SK-N-SH (cell line): Measurements from ENCODE around the gene USP10. TPM values are rescaled to one million over a fixed set of nuclear protein-coding genes. Genes with fewer than 3 reads are reported as not detected.

ENCODE experiments used
- CTCF ChIA-PET: fragments of 300-600, 350-600 bp; formaldehyde crosslinking; extraction: SDS; loops from one replicate; lab custom pipeline; 2021; lab: Yijun Ruan, JAX
- POLR2A ChIA-PET: fragments of 350-600 bp; sonication (Branson Sonifier 250); formaldehyde crosslinking; extraction: SDS; loops from one replicate; lab custom pipeline; 2020; ENCODE audit warnings: antibody characterized with exemption, inconsistent platforms; lab: Yijun Ruan, JAX
- DNase-seq: peaks from one replicate; pipeline ENCODE4 v3.0.0; 2012
- H2AFZ ChIP-seq: fragments of 200-600 bp; sonication (generic); 2 replicates; pipeline ENCODE4 v1.8.1; 2016; ENCODE audit warnings: antibody characterized with exemption, mild to moderate bottlenecking, low read depth
- H3F3A ChIP-seq: fragments of 200-600 bp; sonication (generic); replicated peaks from 2 replicates; pipeline ENCODE3; 2016; ENCODE audit warnings: antibody characterized with exemption, mild to moderate bottlenecking; ENCODE audit not compliant: insufficient read depth
- H3K27ac ChIP-seq, 2 experiments: fragments of 200-500 bp in 1 of 2; fragments of 200-600 bp in 1 of 2; sonication (Bioruptor generic) in 1 of 2; sonication (generic), shearing (Covaris generic) in 1 of 2; 2 replicates each; pipeline versions ENCODE4 v1.5.1 to v1.6.1; 2014 to 2016; ENCODE audit warnings: low read depth in 2 of 2, inconsistent platforms in 1 of 2, low read length in 1 of 2, mild to moderate bottlenecking in 1 of 2, mixed read lengths in 1 of 2
- H3K27me3 ChIP-seq: fragments of 200-600 bp; sonication (generic), shearing (Covaris generic); 2 replicates; pipeline ENCODE4 v1.6.1; 2016; ENCODE audit warnings: mixed run types; ENCODE audit not compliant: insufficient read depth
- H3K36me3 ChIP-seq, 2 experiments: fragments of 200-500 bp in 1 of 2; fragments of 200-600 bp in 1 of 2; sonication (Bioruptor generic) in 1 of 2; sonication (generic) in 1 of 2; replicated peaks in 1 of 2; 2 replicates each; pipeline versions ENCODE3 to v1.5.1; 2014 to 2016; ENCODE audit warnings: low read length in 1 of 2, mild to moderate bottlenecking in 1 of 2; ENCODE audit not compliant: insufficient read depth in 2 of 2, control insufficient read depth in 1 of 2
- H3K4me1 ChIP-seq, 2 experiments: fragments of 200-500 bp in 1 of 2; fragments of 200-600 bp in 1 of 2; sonication (Bioruptor generic) in 1 of 2; sonication (generic), shearing (Covaris generic) in 1 of 2; 2 replicates each; pipeline versions ENCODE4 v1.5.1 to v1.6.1; 2014 to 2016; ENCODE audit warnings: low read depth in 1 of 2, low read length in 1 of 2, mixed run types in 1 of 2; ENCODE audit not compliant: insufficient read depth in 2 of 2, control insufficient read depth in 1 of 2
- H3K4me2 ChIP-seq: fragments of 200-600 bp; sonication (generic), shearing (Covaris generic); 2 replicates; pipeline ENCODE4 v1.6.1; 2017; ENCODE audit warnings: mixed run types
- H3K4me3 ChIP-seq, 2 experiments: fragments of 200-500 bp in 1 of 2; fragments of 200-600 bp in 1 of 2; sonication (Bioruptor generic) in 1 of 2; sonication (generic), shearing (Covaris generic) in 1 of 2; 2 replicates each; pipeline versions ENCODE4 v1.5.1 to v1.8.1; 2014 to 2016; ENCODE audit warnings: low read depth in 2 of 2, inconsistent platforms in 1 of 2, low read length in 1 of 2, mild to moderate bottlenecking in 1 of 2, mixed read lengths in 1 of 2, moderate library complexity in 1 of 2
- H3K79me2 ChIP-seq: fragments of 200-600 bp; sonication (generic); 2 replicates; pipeline ENCODE4 v1.8.1; 2017; ENCODE audit warnings: mild to moderate bottlenecking; ENCODE audit not compliant: insufficient read depth
- H3K9ac ChIP-seq: fragments of 200-600 bp; sonication (generic); 2 replicates; pipeline ENCODE4 v1.6.1; 2017; ENCODE audit warnings: mixed run types
- H3K9me2 ChIP-seq: fragments of 200-600 bp; sonication (generic); 2 replicates; pipeline ENCODE4 v1.6.1; 2017; ENCODE audit warnings: mixed run types
- H3K9me3 ChIP-seq: fragments of 200-600 bp; sonication (generic); 2 replicates; pipeline ENCODE4 v1.6.1; 2017; ENCODE audit warnings: mixed run types, mild to moderate bottlenecking, moderate library complexity
- H4K20me1 ChIP-seq: fragments of 200-600 bp; sonication (generic); 2 replicates; pipeline ENCODE4 v1.6.1; 2017; ENCODE audit warnings: mild to moderate bottlenecking, mixed run types; ENCODE audit not compliant: insufficient read depth
- CHD2 ChIP-seq: fragments of 150-350 bp; IDR thresholded peaks from 2 replicates; pipeline ENCODE4 v1.6.1; 2018; ENCODE audit warnings: low read length; ENCODE audit not compliant: partially characterized antibody
- ELF1 ChIP-seq: IDR thresholded peaks from 2 replicates; pipeline ENCODE4 v1.4.0; 2012
- EP300 ChIP-seq, 2 experiments: IDR thresholded peaks; 2 replicates each; pipeline versions ENCODE4 v1.4.0 to v1.6.1; 2012; ENCODE audit warnings: borderline replicate concordance in 1 of 2, low read depth in 1 of 2, low read length in 1 of 2
- EZH2phosphoT487 ChIP-seq: fragments of 200-600 bp; sonication (generic); IDR thresholded peaks from 2 replicates; pipeline ENCODE4 v1.6.1; 2017; ENCODE audit warnings: low read depth, mixed run types, mild to moderate bottlenecking, antibody characterized with exemption, moderate library complexity, borderline replicate concordance
- FOSL2 ChIP-seq: IDR thresholded peaks from 2 replicates; pipeline ENCODE4 v1.4.0; 2012; ENCODE audit warnings: low read depth, mild to moderate bottlenecking, moderate library complexity, borderline replicate concordance
- FOXJ3 ChIP-seq: sonication (generic); formaldehyde crosslinking; IDR thresholded peaks from 2 replicates; pipeline ENCODE4 v1.5.1; 2020; ENCODE audit warnings: mild to moderate bottlenecking, missing genetic modification reagents
- GATA2 ChIP-seq: sonication (generic); formaldehyde crosslinking; IDR thresholded peaks from 2 replicates; pipeline ENCODE4 v1.5.0; 2020; ENCODE audit warnings: mild to moderate bottlenecking, missing genetic modification reagents
- MEF2A ChIP-seq: IDR thresholded peaks from 2 replicates; pipeline ENCODE4 v1.4.0; 2012; ENCODE audit warnings: low read depth, borderline replicate concordance
- MXI1 ChIP-seq: IDR thresholded peaks from 2 replicates; pipeline ENCODE4 v1.6.1; 2012; ENCODE audit warnings: mild to moderate bottlenecking, low read depth, low read length, improper control_type of control experiment
- NFIC ChIP-seq: IDR thresholded peaks from 2 replicates; pipeline ENCODE4 v1.4.0; 2012; ENCODE audit warnings: borderline replicate concordance
- NRF1 ChIP-seq: IDR thresholded peaks from 2 replicates; pipeline ENCODE4 v1.6.1; 2012; ENCODE audit warnings: low read depth, mild to moderate bottlenecking, low read length
- RAD21 ChIP-seq: IDR thresholded peaks from 2 replicates; pipeline ENCODE4 v1.6.1; 2012; ENCODE audit warnings: mild to moderate bottlenecking, low read length
- RCOR1 ChIP-seq: fragments of 150-350 bp; IDR thresholded peaks from 2 replicates; pipeline ENCODE4 v1.6.1; 2017; ENCODE audit warnings: antibody characterized with exemption, low read length
- RFX5 ChIP-seq: IDR thresholded peaks from 2 replicates; pipeline ENCODE4 v1.6.1; 2012; ENCODE audit warnings: mild to moderate bottlenecking, improper control_type of control experiment, low read length
- SMC3 ChIP-seq: IDR thresholded peaks from 2 replicates; pipeline ENCODE4 v1.6.1; 2012; ENCODE audit warnings: low read depth, low read length, improper control_type of control experiment
- TAF1 ChIP-seq: IDR thresholded peaks from 2 replicates; pipeline ENCODE4 v1.6.1; 2012; ENCODE audit warnings: low read depth, mild to moderate bottlenecking, low read length, moderate library complexity, borderline replicate concordance
- TCF12 ChIP-seq: IDR thresholded peaks from 2 replicates; pipeline ENCODE4 v1.4.0; 2012
- YY1 ChIP-seq: IDR thresholded peaks from 2 replicates; pipeline ENCODE4 v1.4.0; 2012; ENCODE audit warnings: low read depth, mild to moderate bottlenecking
- WGBS: methylation state at CpG from one replicate; pipeline ENCODE4 v1.1.6; 2017; ENCODE audit warnings: low lambda C conversion rate; 5-methylcytosine and 5-hydroxymethylcytosine counted together
- polyA plus RNA-seq, 3 experiments: library from polyadenylated mRNA; depleted of rRNA; stranded (reverse); fragments of >200 nt; gene quantifications; 2 replicates each; pipeline ENCODE4 v1.2.3, GENCODE V29; 2012
- TF ChIP-seq, protein P1 (sequence below): IDR thresholded peaks from 2 replicates; pipeline ENCODE4 v1.4.0; 2012; ENCODE audit warnings: low read depth
- TF ChIP-seq, protein P2 (sequence below): fragments of 150-350 bp; IDR thresholded peaks from 2 replicates; pipeline ENCODE4 v1.6.1; 2017; ENCODE audit warnings: antibody characterized with exemption, low read length, low read depth, borderline replicate concordance
- TF ChIP-seq, protein P3 (sequence below): IDR thresholded peaks from 2 replicates; pipeline ENCODE4; 2012
- TF ChIP-seq, protein P4 (sequence below): fragments of 200-600 bp; sonication (generic); IDR thresholded peaks from 2 replicates; pipeline ENCODE4 v1.6.1; 2017; ENCODE audit warnings: antibody characterized with exemption, mild to moderate bottlenecking, moderate library complexity

Gene USP10
- polyA plus RNA-seq, 1 of the 3 experiments (the other 2 are of a cell fraction), result 49.2 TPM

DNA sequence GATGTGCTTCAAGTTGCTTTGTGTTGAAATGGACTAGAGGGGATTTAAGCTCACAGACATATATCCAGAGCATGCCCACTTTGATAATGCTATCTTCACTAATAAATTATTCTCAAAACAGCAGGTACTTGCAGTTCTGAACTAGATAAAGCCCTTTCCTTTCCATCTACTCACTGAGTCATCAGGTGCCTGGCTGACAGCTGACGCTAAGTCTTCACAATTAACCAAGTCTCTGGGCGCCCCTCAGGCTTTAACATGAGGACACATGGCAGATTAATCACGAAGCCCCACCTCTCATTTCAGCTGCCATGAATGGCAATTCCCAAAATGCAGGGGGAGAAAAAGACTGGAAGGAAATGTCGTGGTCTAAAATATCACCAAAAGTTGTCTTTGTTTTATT lies 90.5 kb downstream of the USP10 start:
- H3K9me2 ChIP-seq, result no peaks in the 10 kb centered on the region
- H3K9ac ChIP-seq, result no peak overlapping the region
- no peaks in the 10 kb centered on the region for H3K27me3 ChIP-seq
- H4K20me1 ChIP-seq, result no peaks in the 10 kb centered on the region
- TF ChIP-seq, protein P1, sequence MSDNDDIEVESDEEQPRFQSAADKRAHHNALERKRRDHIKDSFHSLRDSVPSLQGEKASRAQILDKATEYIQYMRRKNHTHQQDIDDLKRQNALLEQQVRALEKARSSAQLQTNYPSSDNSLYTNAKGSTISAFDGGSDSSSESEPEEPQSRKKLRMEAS, result no peak
- TF ChIP-seq CHD2 (no peak), RCOR1 (no peak), TAF1 (no peak), MXI1 (no peak), FOXJ3 (no peak), RAD21 (no peak), ELF1 (no peak), NFIC (no peak), SMC3 (no peak), TCF12 (no peak), EP300 (IDR thresholded peaks at IDR 0.05; ENCODE audit: borderline replicate concordance in 1 of 2, low read depth in 1 of 2, low read length in 1 of 2) (no peak), RFX5 (no peak), MEF2A (no peak), NRF1 (no peak), FOSL2 (no peak), YY1 (no peak)
- TF ChIP-seq, protein P2, sequence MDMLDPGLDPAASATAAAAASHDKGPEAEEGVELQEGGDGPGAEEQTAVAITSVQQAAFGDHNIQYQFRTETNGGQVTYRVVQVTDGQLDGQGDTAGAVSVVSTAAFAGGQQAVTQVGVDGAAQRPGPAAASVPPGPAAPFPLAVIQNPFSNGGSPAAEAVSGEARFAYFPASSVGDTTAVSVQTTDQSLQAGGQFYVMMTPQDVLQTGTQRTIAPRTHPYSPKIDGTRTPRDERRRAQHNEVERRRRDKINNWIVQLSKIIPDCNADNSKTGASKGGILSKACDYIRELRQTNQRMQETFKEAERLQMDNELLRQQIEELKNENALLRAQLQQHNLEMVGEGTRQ, result no peak
- TF ChIP-seq, protein P3, sequence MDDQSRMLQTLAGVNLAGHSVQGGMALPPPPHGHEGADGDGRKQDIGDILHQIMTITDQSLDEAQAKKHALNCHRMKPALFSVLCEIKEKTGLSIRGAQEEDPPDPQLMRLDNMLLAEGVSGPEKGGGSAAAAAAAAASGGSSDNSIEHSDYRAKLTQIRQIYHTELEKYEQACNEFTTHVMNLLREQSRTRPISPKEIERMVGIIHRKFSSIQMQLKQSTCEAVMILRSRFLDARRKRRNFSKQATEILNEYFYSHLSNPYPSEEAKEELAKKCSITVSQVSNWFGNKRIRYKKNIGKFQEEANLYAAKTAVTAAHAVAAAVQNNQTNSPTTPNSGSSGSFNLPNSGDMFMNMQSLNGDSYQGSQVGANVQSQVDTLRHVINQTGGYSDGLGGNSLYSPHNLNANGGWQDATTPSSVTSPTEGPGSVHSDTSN, result no peak
- no peak overlapping the region for H3K4me3 ChIP-seq
- H2AFZ ChIP-seq, result no peak overlapping the region
- H3K36me3 ChIP-seq, result no peaks in the 10 kb centered on the region
- POLR2A ChIA-PET, result no interaction called here
- H3K9me3 ChIP-seq, result no peaks in the 10 kb centered on the region
- H3F3A ChIP-seq, result peaks cover 2% of the 10 kb centered on the region
- 100% methylated on average over 4 of the region's 4 CpGs for WGBS
- no peaks in the 10 kb centered on the region for H3K79me2 ChIP-seq
- H3K4me1 ChIP-seq, result peaks cover 6 to 38% of the 10 kb centered on the region in 2 experiments; a peak in 3 of 4 replicates
- no peak overlapping the region for H3K27ac ChIP-seq
- no peak overlapping the region for H3K4me2 ChIP-seq
- no peak for DNase-seq
- CTCF ChIA-PET, result interaction anchor here (1.3 to 3.3 kb wide), 6 partner anchors 18 to 181 kb away, joined by 3 to 10 read pairs (median 4); no protein-coding TSS in a partner anchor

DNA sequence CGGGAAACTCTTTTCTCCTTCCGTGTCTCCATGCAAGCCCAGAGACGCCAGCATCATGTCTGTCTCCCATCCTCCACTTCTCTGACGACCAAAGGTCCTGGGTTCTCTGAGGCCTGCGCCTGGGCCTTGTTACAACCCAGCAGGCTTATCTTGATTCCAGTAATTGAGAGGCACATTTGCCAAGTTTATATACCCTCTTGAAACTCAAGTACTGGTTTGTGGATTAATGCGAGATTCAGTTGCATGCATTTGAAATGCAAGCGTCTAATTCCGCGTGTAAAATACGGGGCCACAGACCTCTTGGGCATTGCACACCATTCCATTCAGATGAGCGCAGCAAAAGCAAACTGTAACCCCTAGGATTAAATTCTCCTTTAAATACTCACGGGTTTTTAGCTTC lies 91.3 kb downstream of the USP10 start:
- no peak for TF ChIP-seq RFX5
- TF ChIP-seq RCOR1, result no peak
- no peak for TF ChIP-seq TAF1
- no peak for TF ChIP-seq GATA2 (CRISPR knock-in tag)
- TF ChIP-seq, protein P1, result no peak
- TF ChIP-seq EZH2phosphoT487, result no peak
- TF ChIP-seq, protein P4, sequence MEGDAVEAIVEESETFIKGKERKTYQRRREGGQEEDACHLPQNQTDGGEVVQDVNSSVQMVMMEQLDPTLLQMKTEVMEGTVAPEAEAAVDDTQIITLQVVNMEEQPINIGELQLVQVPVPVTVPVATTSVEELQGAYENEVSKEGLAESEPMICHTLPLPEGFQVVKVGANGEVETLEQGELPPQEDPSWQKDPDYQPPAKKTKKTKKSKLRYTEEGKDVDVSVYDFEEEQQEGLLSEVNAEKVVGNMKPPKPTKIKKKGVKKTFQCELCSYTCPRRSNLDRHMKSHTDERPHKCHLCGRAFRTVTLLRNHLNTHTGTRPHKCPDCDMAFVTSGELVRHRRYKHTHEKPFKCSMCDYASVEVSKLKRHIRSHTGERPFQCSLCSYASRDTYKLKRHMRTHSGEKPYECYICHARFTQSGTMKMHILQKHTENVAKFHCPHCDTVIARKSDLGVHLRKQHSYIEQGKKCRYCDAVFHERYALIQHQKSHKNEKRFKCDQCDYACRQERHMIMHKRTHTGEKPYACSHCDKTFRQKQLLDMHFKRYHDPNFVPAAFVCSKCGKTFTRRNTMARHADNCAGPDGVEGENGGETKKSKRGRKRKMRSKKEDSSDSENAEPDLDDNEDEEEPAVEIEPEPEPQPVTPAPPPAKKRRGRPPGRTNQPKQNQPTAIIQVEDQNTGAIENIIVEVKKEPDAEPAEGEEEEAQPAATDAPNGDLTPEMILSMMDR, result no peak
- no peak for TF ChIP-seq NFIC
- no peak for TF ChIP-seq YY1
- POLR2A ChIA-PET, result no interaction called here
- H3K4me2 ChIP-seq, result no peak overlapping the region

More for the DNA sequence above, 91.3 kb downstream of the USP10 start:
- Histone ChIP-seq H3K9me3 (no peaks in the 10 kb centered on the region), H2AFZ (no peak overlapping the region), H3K4me1 (peaks cover 2 to 30% of the 10 kb centered on the region in 2 experiments; a peak in 3 of 4 replicates), H3K9ac (no peak overlapping the region), H3K27me3 (no peaks in the 10 kb centered on the region), H3K36me3 (no peaks in the 10 kb centered on the region), H3K79me2 (no peaks in the 10 kb centered on the region), H4K20me1 (no peaks in the 10 kb centered on the region), H3K4me3 (no peak overlapping the region), H3K9me2 (no peaks in the 10 kb centered on the region), H3F3A (no peaks in the 10 kb centered on the region), H3K27ac (no peak overlapping the region)
- no peak for DNase-seq
- 94% methylated on average over 12 of the region's 12 CpGs for WGBS
- CTCF ChIA-PET, result interaction anchor here (1.1 to 3.3 kb wide), 5 partner anchors 19 to 180 kb away, joined by 3 to 10 read pairs (median 4); no protein-coding TSS in a partner anchor
